ENCODE data around the gene TRRAP. TPM values are rescaled to one million over a fixed set of nuclear protein-coding genes. Genes with fewer than 3 reads are reported as not detected.

The TRRAP gene
- total RNA-seq, 1 experiment from 2014 or later = 26.1 TPM

DNA sequence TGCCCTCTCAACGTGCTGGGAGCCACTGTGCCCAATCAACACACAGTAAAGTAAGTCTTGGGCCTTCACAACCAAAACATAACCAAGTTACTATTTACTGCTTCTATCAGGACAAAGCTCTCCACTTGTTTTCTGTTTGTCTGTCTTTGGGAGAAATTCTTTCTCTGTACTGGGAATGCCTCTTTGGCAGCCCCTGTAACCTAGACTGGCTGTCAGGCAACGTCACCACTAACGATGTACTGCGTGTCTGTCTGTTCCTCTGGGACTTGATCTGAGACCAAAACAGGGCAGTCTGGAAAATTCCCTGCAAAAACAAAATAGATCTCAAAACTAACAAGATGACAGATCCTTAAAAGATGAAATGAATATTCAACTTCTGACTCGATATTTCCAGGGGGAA, 152.6 kb downstream of the TRRAP start:
- peaks cover 61% of the 10 kb centered on the region for H3K36me3 ChIP-seq (ENCODE audit: insufficient read depth, low read length)
- no peaks in the 10 kb centered on the region for H3K9me3 ChIP-seq (ENCODE audit: low read length)
- no peak overlapping the region for H3K27ac ChIP-seq (ENCODE audit: low read length)
- no peaks in the 10 kb centered on the region for H3K9me2 ChIP-seq (replicated peaks; ENCODE audit: insufficient read depth, low read length)
- 0 out of 2 replicates have a peak, but pooled peaks cover 4% of the 10 kb centered on the region for H4K20me1 ChIP-seq (ENCODE audit: insufficient read depth, low read depth, low read length)
- no peak overlapping the region for H3K4me3 ChIP-seq (ENCODE audit: low read length)
- H3K27me3 ChIP-seq (ENCODE audit: low read length) = no peaks in the 10 kb centered on the region
- no peak for DNase-seq
- no peak overlapping the region for H3K4me2 ChIP-seq (ENCODE audit: low read depth, low read length, poor library complexity, severe bottlenecking)
- H3K9ac ChIP-seq (ENCODE audit: low read length) = no peak overlapping the region
- no peaks in the 10 kb centered on the region for H3K79me2 ChIP-seq (ENCODE audit: low read length)
- no peak overlapping the region for H2AFZ ChIP-seq (ENCODE audit: low read length)
- peaks cover 5% of the 10 kb centered on the region for H3K4me1 ChIP-seq (ENCODE audit: low read length)

GRCh38 chr7:99031496-99031895, 153.2 kb downstream of the TRRAP start:
- no peak overlapping the region for H3K27ac ChIP-seq (ENCODE audit: low read length)
- no peak overlapping the region for H2AFZ ChIP-seq (ENCODE audit: low read length)
- no peak overlapping the region for H3K4me3 ChIP-seq (ENCODE audit: low read length)
- no peak overlapping the region for H3K4me2 ChIP-seq (ENCODE audit: low read depth, low read length, poor library complexity, severe bottlenecking)
- H3K9ac ChIP-seq (ENCODE audit: low read length) = no peak overlapping the region
- H3K27me3 ChIP-seq (ENCODE audit: low read length) = no peaks in the 10 kb centered on the region
- H3K9me2 ChIP-seq (replicated peaks; ENCODE audit: insufficient read depth, low read length) = no peaks in the 10 kb centered on the region
- peaks cover 6% of the 10 kb centered on the region; the same call in 1 of the 2 replicates for H4K20me1 ChIP-seq (ENCODE audit: insufficient read depth, low read depth, low read length)
- peaks cover 63% of the 10 kb centered on the region for H3K36me3 ChIP-seq (ENCODE audit: insufficient read depth, low read length)
- H3K79me2 ChIP-seq (ENCODE audit: low read length) = no peaks in the 10 kb centered on the region
- H3K4me1 ChIP-seq (ENCODE audit: low read length) = peaks cover 10% of the 10 kb centered on the region
- H3K9me3 ChIP-seq (ENCODE audit: low read length) = no peaks in the 10 kb centered on the region
- no peak for DNase-seq

DNA sequence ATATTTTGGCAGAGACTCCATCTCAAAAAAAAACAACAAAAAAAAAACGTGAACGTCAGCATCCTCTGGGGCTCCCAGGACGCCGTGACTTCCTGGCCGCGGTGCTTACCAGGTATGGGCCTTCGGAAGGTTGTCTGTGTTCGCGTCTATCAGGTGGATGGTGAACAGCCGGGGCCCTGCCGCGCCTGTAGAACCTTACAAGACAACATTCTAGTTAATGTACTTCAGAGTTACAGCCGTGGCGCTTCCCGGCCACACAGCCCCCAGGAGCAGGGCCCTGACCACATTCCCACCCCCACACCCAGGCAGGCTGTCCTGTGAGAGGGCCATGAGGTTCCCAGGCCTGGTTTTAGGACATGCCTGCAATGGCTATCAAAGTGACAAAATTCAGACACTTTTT, 154.6 kb downstream of the TRRAP start:
- peaks cover 22% of the 10 kb centered on the region for H3K4me1 ChIP-seq (ENCODE audit: low read length)
- no peaks in the 10 kb centered on the region for H3K9me3 ChIP-seq (ENCODE audit: low read length)
- H3K9me2 ChIP-seq (replicated peaks; ENCODE audit: insufficient read depth, low read length) = no peaks in the 10 kb centered on the region
- H3K27ac ChIP-seq (ENCODE audit: low read length) = no peak overlapping the region
- peaks cover 69% of the 10 kb centered on the region for H3K36me3 ChIP-seq (ENCODE audit: insufficient read depth, low read length)
- H3K4me3 ChIP-seq (ENCODE audit: low read length) = no peak overlapping the region
- H4K20me1 ChIP-seq (ENCODE audit: insufficient read depth, low read depth, low read length) = peaks cover 10% of the 10 kb centered on the region; the same call in 1 of the 2 replicates
- H2AFZ ChIP-seq (ENCODE audit: low read length) = no peak overlapping the region
- H3K79me2 ChIP-seq (ENCODE audit: low read length) = no peaks in the 10 kb centered on the region
- DNase-seq = no peak
- H3K9ac ChIP-seq (ENCODE audit: low read length) = no peak overlapping the region
- no peak overlapping the region for H3K4me2 ChIP-seq (ENCODE audit: low read depth, low read length, poor library complexity, severe bottlenecking)
- no peaks in the 10 kb centered on the region for H3K27me3 ChIP-seq (ENCODE audit: low read length)

DNA sequence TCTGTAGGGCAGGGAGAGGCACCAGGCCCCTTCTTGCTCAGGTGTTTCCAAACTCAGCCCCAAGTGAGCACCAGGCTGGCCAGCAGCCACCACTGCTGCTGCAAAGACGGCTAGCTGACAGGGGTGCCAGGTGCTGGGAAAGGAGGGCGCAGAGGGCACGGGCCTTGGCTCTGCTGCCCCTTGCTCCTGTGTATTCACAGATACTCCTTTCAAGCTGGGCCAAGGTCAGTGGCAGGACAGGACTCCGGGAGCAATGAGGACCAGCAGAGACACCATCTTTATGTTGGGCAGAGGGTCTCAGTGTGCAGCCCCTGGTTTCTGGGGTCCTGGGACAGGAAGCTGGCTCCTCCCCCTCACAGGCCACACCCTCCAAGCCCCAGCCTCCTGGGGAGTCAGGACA, 155.4 kb downstream of the TRRAP start:
- H3K4me2 ChIP-seq (ENCODE audit: low read depth, low read length, poor library complexity, severe bottlenecking) = no peak overlapping the region
- H3K4me3 ChIP-seq (ENCODE audit: low read length) = no peak overlapping the region
- H4K20me1 ChIP-seq (ENCODE audit: insufficient read depth, low read depth, low read length) = peaks cover 10% of the 10 kb centered on the region; the same call in 1 of the 2 replicates
- H3K9ac ChIP-seq (ENCODE audit: low read length) = no peak overlapping the region
- no peaks in the 10 kb centered on the region for H3K79me2 ChIP-seq (ENCODE audit: low read length)
- peaks cover 66% of the 10 kb centered on the region for H3K36me3 ChIP-seq (ENCODE audit: insufficient read depth, low read length)
- H3K9me2 ChIP-seq (replicated peaks; ENCODE audit: insufficient read depth, low read length) = no peaks in the 10 kb centered on the region
- no peak overlapping the region for H2AFZ ChIP-seq (ENCODE audit: low read length)
- H3K4me1 ChIP-seq (ENCODE audit: low read length) = peaks cover 22% of the 10 kb centered on the region
- H3K27me3 ChIP-seq (ENCODE audit: low read length) = no peaks in the 10 kb centered on the region
- H3K9me3 ChIP-seq (ENCODE audit: low read length) = no peaks in the 10 kb centered on the region
- DNase-seq = no peak
- no peak overlapping the region for H3K27ac ChIP-seq (ENCODE audit: low read length)

DNA sequence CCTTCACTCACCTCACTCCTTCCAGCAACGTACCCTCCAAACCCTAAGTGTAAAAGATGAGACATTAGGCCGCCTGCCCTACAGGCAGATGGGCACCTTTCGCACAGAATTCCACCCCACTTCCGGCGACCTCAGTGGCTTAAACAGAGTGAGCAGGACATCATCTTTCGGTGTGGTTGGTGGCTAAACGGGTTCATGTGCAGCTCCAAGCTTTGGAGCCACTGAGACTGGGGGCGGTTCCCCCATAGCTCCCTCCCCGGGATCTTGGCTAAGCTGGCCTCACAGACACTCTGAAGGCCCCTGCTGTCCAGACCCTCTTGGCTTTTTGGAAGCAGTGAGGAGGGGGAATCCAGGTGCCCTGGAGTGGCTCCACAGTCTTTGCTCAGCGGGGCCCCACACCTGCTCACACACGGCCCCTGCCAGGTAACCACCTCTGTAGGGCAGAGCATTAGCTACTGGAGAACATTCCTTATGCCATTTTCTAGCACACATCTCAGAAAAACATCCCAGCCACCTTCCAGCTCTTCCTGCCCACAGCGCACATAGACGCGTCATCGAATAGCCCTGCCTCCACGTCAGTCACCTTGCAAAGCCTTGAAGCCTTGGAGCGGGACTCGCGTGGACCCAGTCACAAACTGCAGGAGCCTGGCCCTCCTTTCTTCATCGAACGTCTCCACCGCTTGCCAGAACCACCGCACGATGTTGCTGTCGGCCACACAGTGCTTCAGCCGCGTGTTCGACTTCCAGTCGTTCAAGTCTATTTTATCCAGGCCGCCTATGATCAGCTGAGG, 156.8 kb downstream of the TRRAP start:
- no peaks in the 10 kb centered on the region for H3K79me2 ChIP-seq (ENCODE audit: low read length)
- no peak overlapping the region for H3K4me3 ChIP-seq (ENCODE audit: low read length)
- peaks cover 22% of the 10 kb centered on the region for H3K4me1 ChIP-seq (ENCODE audit: low read length)
- H3K36me3 ChIP-seq (ENCODE audit: insufficient read depth, low read length) = peaks cover 62% of the 10 kb centered on the region
- H4K20me1 ChIP-seq (ENCODE audit: insufficient read depth, low read depth, low read length) = peaks cover 9% of the 10 kb centered on the region; the same call in 1 of the 2 replicates
- peak overlapping the region; percentile 88 for H3K27ac ChIP-seq (ENCODE audit: low read length)
- H3K27me3 ChIP-seq (ENCODE audit: low read length) = no peaks in the 10 kb centered on the region
- no peak for DNase-seq
- H3K4me2 ChIP-seq (ENCODE audit: low read depth, low read length, poor library complexity, severe bottlenecking) = no peak overlapping the region
- H3K9ac ChIP-seq (ENCODE audit: low read length) = no peak overlapping the region
- H2AFZ ChIP-seq (ENCODE audit: low read length) = no peak overlapping the region
- H3K9me3 ChIP-seq (ENCODE audit: low read length) = no peaks in the 10 kb centered on the region
- no peaks in the 10 kb centered on the region for H3K9me2 ChIP-seq (replicated peaks; ENCODE audit: insufficient read depth, low read length)

DNA sequence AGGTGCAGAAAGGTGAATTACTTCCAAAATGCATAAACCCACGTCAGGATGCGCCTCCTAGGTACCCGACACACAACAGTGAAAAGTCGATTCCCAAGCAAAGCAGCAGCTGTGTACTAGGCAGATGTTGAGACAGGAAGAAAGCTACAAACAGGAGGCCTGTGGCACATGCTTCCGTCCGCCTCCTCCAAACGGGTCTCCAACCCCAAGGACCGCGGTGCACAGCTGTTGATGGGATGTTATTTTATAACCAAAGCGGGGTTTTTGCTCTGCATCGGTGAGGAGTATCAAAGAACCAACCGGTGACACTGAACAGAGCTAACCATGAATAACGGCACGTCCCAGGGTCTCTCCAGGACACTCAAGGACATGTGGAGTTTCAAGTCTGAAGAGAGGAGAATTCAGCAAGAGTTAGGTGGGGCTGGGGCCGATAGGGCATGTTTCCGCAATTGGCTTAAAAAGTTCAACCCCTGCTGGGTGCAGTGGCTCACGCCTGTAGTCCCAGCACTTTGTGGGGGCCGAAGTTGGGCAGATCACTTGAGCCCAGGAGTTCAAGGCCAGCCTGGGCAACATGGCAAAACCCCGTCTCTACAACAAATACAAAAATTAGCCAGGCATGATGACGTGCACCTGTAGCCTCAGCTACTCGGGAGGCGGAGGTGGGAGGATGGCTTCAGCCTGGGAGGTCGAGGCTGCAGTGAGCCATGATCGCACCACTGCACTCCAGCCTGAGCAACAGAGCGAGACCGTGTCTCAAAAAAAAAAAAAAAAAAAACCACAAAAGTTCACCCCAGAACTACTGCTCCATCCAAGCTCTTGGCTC, 157.6 kb downstream of the TRRAP start:
- H2AFZ ChIP-seq (ENCODE audit: low read length) = no peak overlapping the region
- H3K27ac ChIP-seq (ENCODE audit: low read length) = peak overlapping the region; percentile 88
- peaks cover 27% of the 10 kb centered on the region for H3K4me1 ChIP-seq (ENCODE audit: low read length)
- no peaks in the 10 kb centered on the region for H3K27me3 ChIP-seq (ENCODE audit: low read length)
- no peaks in the 10 kb centered on the region for H3K79me2 ChIP-seq (ENCODE audit: low read length)
- no peaks in the 10 kb centered on the region for H3K9me3 ChIP-seq (ENCODE audit: low read length)
- peaks cover 6% of the 10 kb centered on the region; the same call in 1 of the 2 replicates for H4K20me1 ChIP-seq (ENCODE audit: insufficient read depth, low read depth, low read length)
- no peaks in the 10 kb centered on the region for H3K9me2 ChIP-seq (replicated peaks; ENCODE audit: insufficient read depth, low read length)
- peaks cover 57% of the 10 kb centered on the region for H3K36me3 ChIP-seq (ENCODE audit: insufficient read depth, low read length)
- peak; percentile 69 for DNase-seq
- peak overlapping the region; percentile 54 for H3K4me2 ChIP-seq (ENCODE audit: low read depth, low read length, poor library complexity, severe bottlenecking)
- peak overlapping the region; percentile 49 for H3K9ac ChIP-seq (ENCODE audit: low read length)
- H3K4me3 ChIP-seq (ENCODE audit: low read length) = peak overlapping the region; percentile 26; the same call in 1 of the 2 replicates

GRCh38 chr7:99036546-99037111, 158.3 kb downstream of the TRRAP start:
- H3K9me2 ChIP-seq (replicated peaks; ENCODE audit: insufficient read depth, low read length) = no peaks in the 10 kb centered on the region
- H3K27me3 ChIP-seq (ENCODE audit: low read length) = no peaks in the 10 kb centered on the region
- H3K4me2 ChIP-seq (ENCODE audit: low read depth, low read length, poor library complexity, severe bottlenecking) = peak overlapping the region; percentile 54
- peak; percentile 66 for DNase-seq
- peak overlapping the region; percentile 26; the same call in 1 of the 2 replicates for H3K4me3 ChIP-seq (ENCODE audit: low read length)
- peaks cover 27% of the 10 kb centered on the region for H3K4me1 ChIP-seq (ENCODE audit: low read length)
- peaks cover 6% of the 10 kb centered on the region; the same call in 1 of the 2 replicates for H4K20me1 ChIP-seq (ENCODE audit: insufficient read depth, low read depth, low read length)
- H3K36me3 ChIP-seq (ENCODE audit: insufficient read depth, low read length) = peaks cover 55% of the 10 kb centered on the region
- H2AFZ ChIP-seq (ENCODE audit: low read length) = no peak overlapping the region
- peak overlapping the region; percentile 88 for H3K27ac ChIP-seq (ENCODE audit: low read length)
- H3K9me3 ChIP-seq (ENCODE audit: low read length) = no peaks in the 10 kb centered on the region
- H3K79me2 ChIP-seq (ENCODE audit: low read length) = no peaks in the 10 kb centered on the region
- H3K9ac ChIP-seq (ENCODE audit: low read length) = peak overlapping the region; percentile 49

Data from Karpas-422 (cell line).